Measurements from ENCODE around the gene LRMDA. TPM values are rescaled to one million over a fixed set of nuclear protein-coding genes. Genes with fewer than 3 reads are reported as not detected.

Gene LRMDA
- total and polyA plus RNA-seq, 2 donors = 7.9 to 17.7 TPM

- no peak overlapping the region for H3K27ac ChIP-seq (ENCODE audit: low read depth)
- H3K36me3 ChIP-seq (ENCODE audit: insufficient read depth) = no peaks in the 10 kb centered on the region
- DNase-seq (ENCODE audit: extremely low spot score) = no peak
- whole genome bisulfite sequencing = 97% methylated on average over 9 of the region's 9 CpGs
- no peaks in the 10 kb centered on the region for H3K4me1 ChIP-seq (ENCODE audit: insufficient read depth)
- H3K4me3 ChIP-seq (ENCODE audit: low read depth, low read length) = no peak overlapping the region
Measured at GRCh38 chr10:75994357-75995040, 563.1 kb downstream of the LRMDA start.

- no peak for DNase-seq (ENCODE audit: extremely low spot score)
- Histone ChIP-seq H3K4me3 (ENCODE audit: low read depth, low read length) (no peak overlapping the region), H3K36me3 (ENCODE audit: insufficient read depth) (no peaks in the 10 kb centered on the region), H3K4me1 (ENCODE audit: insufficient read depth) (no peaks in the 10 kb centered on the region), H3K27ac (ENCODE audit: low read depth) (no peak overlapping the region)
- 100% methylated on average over 1 of the region's 1 CpG for WGBS
Measured at GRCh38 chr10:75995041-75995430, 563.6 kb downstream of the LRMDA start.

DNA sequence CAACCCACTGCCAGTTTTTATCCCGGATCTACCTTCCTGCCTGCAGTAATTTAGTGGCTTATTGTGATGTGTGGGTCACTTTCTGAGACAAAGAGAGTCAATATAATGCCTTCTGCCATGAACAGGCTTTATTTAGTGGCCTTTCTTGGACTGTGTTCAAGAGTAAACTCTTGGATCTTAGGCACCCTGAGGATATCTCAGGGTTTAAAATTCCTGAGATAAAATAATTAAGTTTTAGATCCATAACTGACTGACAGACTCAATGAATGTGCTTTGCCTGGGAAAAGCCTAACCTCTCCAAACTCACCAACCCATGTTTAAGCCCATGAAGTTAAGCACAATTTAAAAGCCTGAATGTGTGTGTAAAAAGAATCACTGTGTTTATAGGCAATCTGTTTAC lies 564.3 kb downstream of the LRMDA start:
- WGBS = 55% methylated on average over 1 of the region's 1 CpG
- DNase-seq (ENCODE audit: extremely low spot score) = no peak

GRCh38 chr10:75999001-75999400 lies 567.6 kb downstream of the LRMDA start:
- no peak overlapping the region for H3K27ac ChIP-seq (ENCODE audit: low read depth)
- H3K4me1 ChIP-seq (ENCODE audit: insufficient read depth) = no peaks in the 10 kb centered on the region
- H3K36me3 ChIP-seq (ENCODE audit: insufficient read depth) = no peaks in the 10 kb centered on the region
- H3K4me3 ChIP-seq (ENCODE audit: low read depth, low read length) = no peak overlapping the region
- WGBS = 84% methylated on average over 2 of the region's 2 CpGs
- no peak for DNase-seq (ENCODE audit: extremely low spot score)

More for the DNA sequence above, 564.3 kb downstream of the LRMDA start:
- H3K4me3 ChIP-seq (ENCODE audit: low read depth, low read length) = no peak overlapping the region
- no peaks in the 10 kb centered on the region for H3K36me3 ChIP-seq (ENCODE audit: insufficient read depth)
- H3K4me1 ChIP-seq (ENCODE audit: insufficient read depth) = no peaks in the 10 kb centered on the region
- no peak overlapping the region for H3K27ac ChIP-seq (ENCODE audit: low read depth)

GRCh38 chr10:75999515-76000209 lies 568.2 kb downstream of the LRMDA start:
- no peaks in the 10 kb centered on the region for H3K4me1 ChIP-seq (ENCODE audit: insufficient read depth)
- WGBS = 94% methylated on average over 7 of the region's 7 CpGs
- DNase-seq (ENCODE audit: extremely low spot score) = no peak
- H3K36me3 ChIP-seq (ENCODE audit: insufficient read depth) = no peaks in the 10 kb centered on the region
- H3K4me3 ChIP-seq (ENCODE audit: low read depth, low read length) = no peak overlapping the region
- H3K27ac ChIP-seq (ENCODE audit: low read depth) = no peak overlapping the region

DNA sequence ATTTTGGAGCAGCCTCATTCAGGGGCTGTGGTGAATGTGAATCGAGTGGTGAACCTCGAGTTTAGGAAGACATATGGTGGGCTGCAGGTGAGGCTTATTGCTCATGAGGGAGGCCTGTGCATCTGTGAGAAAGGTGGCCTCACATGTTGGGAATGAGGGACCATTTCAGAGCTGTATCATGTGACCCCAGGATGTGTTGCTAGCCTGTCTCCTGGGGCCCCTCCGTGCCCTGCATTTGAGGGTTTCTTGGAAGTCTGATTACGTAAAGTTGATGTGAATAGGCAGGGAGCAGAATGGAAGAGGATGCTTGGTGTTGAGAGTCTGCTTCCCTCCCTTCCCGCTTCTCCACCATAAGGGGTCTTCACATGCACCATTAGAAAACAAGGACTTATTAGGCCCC lies 569.1 kb downstream of the LRMDA start:
- Histone ChIP-seq H3K4me1 (ENCODE audit: insufficient read depth) (no peaks in the 10 kb centered on the region), H3K36me3 (ENCODE audit: insufficient read depth) (no peaks in the 10 kb centered on the region), H3K4me3 (ENCODE audit: low read depth, low read length) (no peak overlapping the region), H3K27ac (ENCODE audit: low read depth) (no peak overlapping the region)
- DNase-seq (ENCODE audit: extremely low spot score) = no peak
- 84% methylated on average over 5 of the region's 5 CpGs for WGBS

DNA sequence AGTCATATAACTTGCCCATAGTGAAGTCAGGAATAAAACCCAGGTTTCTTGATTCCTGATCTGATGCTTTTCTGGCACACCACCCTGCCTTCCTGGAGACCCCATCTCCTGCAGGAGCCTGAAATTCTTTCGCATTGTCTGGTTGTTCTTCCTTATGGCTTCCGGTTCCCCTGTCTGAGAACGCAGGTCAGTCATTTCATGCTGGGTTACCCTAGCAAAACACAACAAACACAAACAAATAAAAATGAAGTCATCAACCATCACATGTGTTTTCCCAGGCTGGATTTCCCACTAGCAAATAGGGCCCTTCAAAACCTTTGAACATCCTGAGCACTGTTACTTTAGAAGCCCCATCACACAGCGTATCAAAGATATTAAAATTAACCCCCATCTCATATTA lies 569.6 kb downstream of the LRMDA start:
- no peak overlapping the region for H3K27ac ChIP-seq (ENCODE audit: low read depth)
- DNase-seq (ENCODE audit: extremely low spot score) = no peak
- H3K4me1 ChIP-seq (ENCODE audit: insufficient read depth) = no peaks in the 10 kb centered on the region
- WGBS = 88% methylated on average over 4 of the region's 4 CpGs
- no peak overlapping the region for H3K4me3 ChIP-seq (ENCODE audit: low read depth, low read length)
- H3K36me3 ChIP-seq (ENCODE audit: insufficient read depth) = no peaks in the 10 kb centered on the region

- DNase-seq (ENCODE audit: extremely low spot score) = no peak
- no peaks in the 10 kb centered on the region for H3K4me1 ChIP-seq (ENCODE audit: insufficient read depth)
- no peak overlapping the region for H3K27ac ChIP-seq (ENCODE audit: low read depth)
- H3K36me3 ChIP-seq (ENCODE audit: insufficient read depth) = no peaks in the 10 kb centered on the region
- H3K4me3 ChIP-seq (ENCODE audit: low read depth, low read length) = no peak overlapping the region
- WGBS = 98% methylated on average over 1 of the region's 1 CpG
Measured at GRCh38 chr10:76001461-76001860, 570.0 kb downstream of the LRMDA start.

GRCh38 chr10:76002262-76002854 lies 570.9 kb downstream of the LRMDA start:
- Histone ChIP-seq H3K4me3 (ENCODE audit: low read depth, low read length) (no peak overlapping the region), H3K36me3 (ENCODE audit: insufficient read depth) (no peaks in the 10 kb centered on the region), H3K4me1 (ENCODE audit: insufficient read depth) (no peaks in the 10 kb centered on the region), H3K27ac (ENCODE audit: low read depth) (no peak overlapping the region)
- no peak for DNase-seq (ENCODE audit: extremely low spot score)
- 72% methylated on average over 2 of the region's 2 CpGs for WGBS

DNA sequence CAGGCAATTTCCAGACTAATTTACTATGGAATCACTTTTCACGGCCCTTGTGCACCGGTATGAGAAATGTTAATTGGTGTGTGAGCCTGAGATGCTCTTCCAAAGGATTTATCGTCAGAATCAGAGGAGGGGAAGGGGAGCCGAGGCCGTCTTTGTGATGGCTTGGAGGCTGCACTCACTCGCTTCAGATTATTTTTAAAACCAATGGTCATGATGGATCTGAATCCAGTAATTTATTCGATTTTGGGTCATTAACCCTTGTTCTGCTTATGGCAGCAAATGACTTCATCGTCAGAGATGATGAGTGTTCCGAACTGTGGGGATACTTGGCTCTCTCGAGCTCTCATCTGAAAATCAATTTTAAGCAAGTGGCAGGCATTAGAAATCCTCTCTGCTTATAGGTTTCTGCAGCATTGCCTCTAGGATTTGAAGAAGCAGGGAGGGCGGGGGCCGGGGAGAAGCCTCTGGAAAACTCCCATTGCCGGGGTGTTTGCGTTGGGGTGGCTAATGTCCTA lies 576.3 kb downstream of the LRMDA start:
- 91% methylated on average over 14 of the region's 14 CpGs for WGBS
- H3K36me3 ChIP-seq (ENCODE audit: insufficient read depth) = no peaks in the 10 kb centered on the region
- H3K4me3 ChIP-seq (ENCODE audit: low read depth, low read length) = no peak overlapping the region
- no peak overlapping the region for H3K27ac ChIP-seq (ENCODE audit: low read depth)
- H3K4me1 ChIP-seq (ENCODE audit: insufficient read depth) = no peaks in the 10 kb centered on the region
- no peak for DNase-seq (ENCODE audit: extremely low spot score)

DNA sequence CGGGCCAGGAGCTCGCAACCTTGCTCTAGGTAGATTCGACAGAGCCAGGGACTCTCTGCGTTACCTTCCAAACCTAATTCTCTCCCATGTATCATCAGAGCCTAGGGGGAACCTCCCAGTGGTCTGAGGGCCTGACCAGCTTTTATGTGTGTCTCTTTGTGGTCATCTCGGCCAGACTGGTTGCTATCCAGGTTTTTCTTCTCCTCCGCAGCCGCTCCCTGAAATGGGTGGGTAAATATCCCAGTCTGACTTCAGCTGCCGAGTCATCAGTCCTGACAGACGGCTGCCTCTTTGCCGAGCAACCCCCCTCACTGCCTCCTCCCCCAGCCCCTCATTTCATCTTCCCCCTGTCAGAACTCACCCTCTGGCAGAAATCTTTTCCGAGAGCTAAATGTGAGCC lies 578.1 kb downstream of the LRMDA start:
- H3K4me3 ChIP-seq (ENCODE audit: low read depth, low read length) = no peak overlapping the region
- H3K27ac ChIP-seq (ENCODE audit: low read depth) = no peak overlapping the region
- no peaks in the 10 kb centered on the region for H3K36me3 ChIP-seq (ENCODE audit: insufficient read depth)
- no peak for DNase-seq (ENCODE audit: extremely low spot score)
- H3K4me1 ChIP-seq (ENCODE audit: insufficient read depth) = no peaks in the 10 kb centered on the region
- WGBS = 91% methylated on average over 11 of the region's 11 CpGs

- Histone ChIP-seq H3K4me1 (ENCODE audit: insufficient read depth) (no peaks in the 10 kb centered on the region), H3K27ac (ENCODE audit: low read depth) (no peak overlapping the region), H3K4me3 (ENCODE audit: low read depth, low read length) (no peak overlapping the region), H3K36me3 (ENCODE audit: insufficient read depth) (no peaks in the 10 kb centered on the region)
- WGBS = 88% methylated on average over 3 of the region's 3 CpGs
- no peak for DNase-seq (ENCODE audit: extremely low spot score)
Measured at GRCh38 chr10:76010703-76011102, 579.3 kb downstream of the LRMDA start.

DNA sequence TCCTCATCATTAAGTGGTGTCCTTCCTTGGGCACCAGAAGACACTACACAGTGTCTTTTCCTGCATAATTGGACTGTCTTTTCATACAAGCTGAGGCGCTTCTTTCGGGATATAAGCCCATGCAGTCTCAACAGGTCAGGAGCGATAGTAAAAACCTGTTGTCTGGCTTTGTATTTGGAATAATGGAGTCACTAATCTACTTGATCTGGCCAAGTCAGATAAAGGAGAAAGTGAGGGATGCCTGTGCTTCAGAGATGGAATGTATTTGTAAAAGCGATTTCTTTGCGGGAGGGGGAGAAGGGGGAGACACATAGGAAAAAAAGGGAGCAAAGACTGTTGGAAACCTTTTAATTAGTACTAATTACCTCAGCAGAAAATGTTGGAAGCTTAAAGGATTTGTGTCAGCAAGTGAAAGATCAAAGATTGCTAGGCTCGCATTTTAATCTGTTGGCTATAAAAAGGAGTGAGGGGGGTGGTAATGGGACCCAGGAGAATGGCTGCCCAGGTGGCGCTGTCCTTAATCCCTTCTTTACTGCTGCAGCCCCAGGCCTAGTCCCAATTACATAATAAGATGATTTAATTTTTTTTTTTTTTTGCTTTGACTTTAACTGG lies 581.4 kb downstream of the LRMDA start:
- no peak for DNase-seq (ENCODE audit: extremely low spot score)
- H3K36me3 ChIP-seq (ENCODE audit: insufficient read depth) = no peaks in the 10 kb centered on the region
- H3K4me3 ChIP-seq (ENCODE audit: low read depth, low read length) = no peak overlapping the region
- WGBS = 66% methylated on average over 7 of the region's 7 CpGs
- H3K27ac ChIP-seq (ENCODE audit: low read depth) = no peak overlapping the region
- H3K4me1 ChIP-seq (ENCODE audit: insufficient read depth) = no peaks in the 10 kb centered on the region

DNA sequence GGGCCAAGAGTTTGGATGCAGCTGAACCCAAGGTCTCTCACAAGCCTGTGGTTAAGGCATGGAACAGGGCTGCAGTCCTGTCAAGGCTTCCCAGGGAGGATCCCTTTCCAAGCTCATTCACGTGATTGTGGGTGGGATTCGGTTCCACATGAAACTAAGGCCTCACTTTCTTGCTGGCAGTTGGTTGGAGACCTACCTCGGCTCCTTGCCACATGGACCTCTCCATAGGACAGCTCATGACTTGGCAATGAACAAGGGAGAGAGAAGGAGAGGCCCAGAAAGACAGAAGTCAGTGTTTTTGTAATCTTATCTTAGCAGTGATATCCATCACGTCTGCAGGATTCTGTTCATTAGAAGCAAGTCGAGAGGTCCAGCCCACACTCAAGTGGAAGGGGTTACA lies 583.8 kb downstream of the LRMDA start:
- Histone ChIP-seq H3K27ac (ENCODE audit: low read depth) (no peak overlapping the region), H3K36me3 (ENCODE audit: insufficient read depth) (no peaks in the 10 kb centered on the region), H3K4me1 (ENCODE audit: insufficient read depth) (no peaks in the 10 kb centered on the region), H3K4me3 (ENCODE audit: low read depth, low read length) (no peak overlapping the region)
- 65% methylated on average over 5 of the region's 5 CpGs for WGBS
- no peak for DNase-seq (ENCODE audit: extremely low spot score)

Data from urinary bladder (tissue), 4 donors.